ENCODE data around the gene CPB2.

CPB2 gene

GRCh38 chr13:46127358-46128023, 22.7 kb upstream of the CPB2 start:
- no peak for DNase-seq (ENCODE audit: low read depth)
- TF ChIP-seq CTCF (IDR thresholded peaks at IDR 0.05; ENCODE audit: insufficient read depth, low read depth, low read length, missing control alignments): no peak
- H3K4me3 ChIP-seq (ENCODE audit: low read length): no peak overlapping the region

GRCh38 chr13:46126552-46127357, 21.9 kb upstream of the CPB2 start:
- peak; percentile 99 for TF ChIP-seq CTCF (IDR thresholded peaks at IDR 0.05; ENCODE audit: insufficient read depth, low read depth, low read length, missing control alignments)
- H3K4me3 ChIP-seq (ENCODE audit: low read length): no peak overlapping the region
- peak; percentile 79 for DNase-seq (ENCODE audit: low read depth)

GRCh38 chr13:46126056-46126455, 21.2 kb upstream of the CPB2 start:
- TF ChIP-seq CTCF (IDR thresholded peaks at IDR 0.05; ENCODE audit: insufficient read depth, low read depth, low read length, missing control alignments): no peak
- DNase-seq (ENCODE audit: low read depth): no peak
- H3K4me3 ChIP-seq (ENCODE audit: low read length): no peak overlapping the region

- no peak for DNase-seq (ENCODE audit: low read depth)
- no peak overlapping the region for H3K4me3 ChIP-seq (ENCODE audit: low read length)
- no peak for TF ChIP-seq CTCF (IDR thresholded peaks at IDR 0.05; ENCODE audit: insufficient read depth, low read depth, low read length, missing control alignments)
Observed at GRCh38 chr13:46124967-46125933, 20.4 kb upstream of the CPB2 start.

- no peak for DNase-seq (ENCODE audit: low read depth)
- no peak for TF ChIP-seq CTCF (IDR thresholded peaks at IDR 0.05; ENCODE audit: insufficient read depth, low read depth, low read length, missing control alignments)
- H3K4me3 ChIP-seq (ENCODE audit: low read length): no peak overlapping the region
Observed at GRCh38 chr13:46124531-46124966, 19.7 kb upstream of the CPB2 start.

GRCh38 chr13:46122304-46122703, 17.5 kb upstream of the CPB2 start:
- DNase-seq (ENCODE audit: low read depth): no peak
- no peak overlapping the region for H3K4me3 ChIP-seq (ENCODE audit: low read length)
- TF ChIP-seq CTCF (IDR thresholded peaks at IDR 0.05; ENCODE audit: insufficient read depth, low read depth, low read length, missing control alignments): no peak

Measured in epithelial cell of esophagus (primary cell).